Fibroblast of villous mesenchyme (primary cell): Measurements from ENCODE around the gene CHAD. TPM values are rescaled to one million over a fixed set of nuclear protein-coding genes. Genes with fewer than 3 reads are reported as not detected.

Experiments
- total RNA-seq: library from RNA; depleted of rRNA; stranded (reverse); fragments of >200 nt; gene quantifications from 2 replicates; pipeline ENCODE4 v1.2.3, GENCODE V29; 2012

The CHAD gene
- total RNA-seq, 1 donor: not detected

Other genes starting within 250 kb of the CHAD start
- under 0.01 TPM in 1 of 2 replicates, not detected in the other for gene TMEM92, start 194.4 kb downstream of the CHAD start, total RNA-seq
- 53.5 and 60.5 TPM in 2 replicates for gene XYLT2, start 122.8 kb downstream of the CHAD start, total RNA-seq
- 55.7 and 63.0 TPM in 2 replicates for gene MRPL27, start 95.7 kb downstream of the CHAD start, total RNA-seq
- gene EME1, start 95.7 kb downstream of the CHAD start, total RNA-seq: 4.5 and 4.7 TPM in 2 replicates
- gene LRRC59, start 71.4 kb downstream of the CHAD start, total RNA-seq: 181 and 191 TPM in 2 replicates
- gene ACSF2, start 42.7 kb downstream of the CHAD start, total RNA-seq: 18.1 and 20.3 TPM in 2 replicates
- gene RSAD1, start 10.0 kb upstream of the CHAD start, total RNA-seq: 16.8 and 25.4 TPM in 2 replicates
- gene MYCBPAP, start 39.6 kb upstream of the CHAD start, total RNA-seq: 0.64 and 0.86 TPM in 2 replicates
- under 0.01 TPM in 1 of 2 replicates, not detected in the other for gene EPN3, start 63.9 kb upstream of the CHAD start, total RNA-seq
- gene SPATA20, start 78.3 kb upstream of the CHAD start, total RNA-seq: 102 and 109 TPM in 2 replicates
- under 0.01 and 0.43 TPM in 2 replicates for gene CACNA1G, start 91.8 kb upstream of the CHAD start, total RNA-seq
- 14.5 and 39.3 TPM in 2 replicates for gene ABCC3, start 166.0 kb upstream of the CHAD start, total RNA-seq
- 47.0 and 59.6 TPM in 2 replicates for gene ANKRD40, start 239.0 kb upstream of the CHAD start, total RNA-seq